ENCODE measurements around the gene SLCO2A1. TPM values are rescaled to one million over a fixed set of nuclear protein-coding genes. Genes with fewer than 3 reads are reported as not detected.

Gene SLCO2A1
- total RNA-seq, 1 donor from 2014 or later = 18.0 TPM

- intact Hi-C loops (cut with micrococcal nuclease) = no loop called here
- DNase-seq = no peak
Measured at GRCh38 chr3:134038071-134038491, 8.4 kb upstream of the SLCO2A1 start.

GRCh38 chr3:134037168-134037567 lies 7.4 kb upstream of the SLCO2A1 start:
- intact Hi-C loops (cut with micrococcal nuclease) = no loop called here
- no peaks in the 10 kb centered on the region for H3K9me3 ChIP-seq (replicated peaks)
- no peak for TF ChIP-seq CTCF (IDR thresholded peaks at IDR 0.05; ENCODE audit: borderline replicate concordance)
- H3K36me3 ChIP-seq = no peaks in the 10 kb centered on the region
- no peak overlapping the region for H3K4me3 ChIP-seq
- no peaks in the 10 kb centered on the region for H3K27me3 ChIP-seq (ENCODE audit: low read depth)
- no peak overlapping the region for H3K27ac ChIP-seq (replicated peaks)
- no peak for DNase-seq
- peaks cover 3% of the 10 kb centered on the region for H3K4me1 ChIP-seq

More at GRCh38 chr3:134038071-134038491, 8.4 kb upstream of the SLCO2A1 start:
- no peak for TF ChIP-seq CTCF (IDR thresholded peaks at IDR 0.05; ENCODE audit: borderline replicate concordance)
- H3K36me3 ChIP-seq = no peaks in the 10 kb centered on the region
- H3K9me3 ChIP-seq (replicated peaks) = peaks cover 2% of the 10 kb centered on the region
- no peaks in the 10 kb centered on the region for H3K27me3 ChIP-seq (ENCODE audit: low read depth)
- no peak overlapping the region for H3K27ac ChIP-seq (replicated peaks)
- H3K4me1 ChIP-seq = peaks cover 3% of the 10 kb centered on the region
- no peak overlapping the region for H3K4me3 ChIP-seq

GRCh38 chr3:134036291-134036690 lies 6.6 kb upstream of the SLCO2A1 start:
- Histone ChIP-seq H3K9me3 (replicated peaks) (no peaks in the 10 kb centered on the region), H3K4me1 (peaks cover 3% of the 10 kb centered on the region), H3K27me3 (ENCODE audit: low read depth) (no peaks in the 10 kb centered on the region), H3K36me3 (no peaks in the 10 kb centered on the region), H3K27ac (replicated peaks) (no peak overlapping the region), H3K4me3 (no peak overlapping the region)
- intact Hi-C loops (cut with micrococcal nuclease) = no loop called here
- no peak for DNase-seq
- no peak for TF ChIP-seq CTCF (IDR thresholded peaks at IDR 0.05; ENCODE audit: borderline replicate concordance)

GRCh38 chr3:134035836-134036235 lies 6.1 kb upstream of the SLCO2A1 start:
- peaks cover 3% of the 10 kb centered on the region for H3K4me1 ChIP-seq
- TF ChIP-seq CTCF (IDR thresholded peaks at IDR 0.05; ENCODE audit: borderline replicate concordance) = no peak
- no peaks in the 10 kb centered on the region for H3K36me3 ChIP-seq
- H3K27ac ChIP-seq (replicated peaks) = no peak overlapping the region
- intact Hi-C loops (cut with micrococcal nuclease) = no loop called here
- DNase-seq = no peak
- H3K4me3 ChIP-seq = no peak overlapping the region
- no peaks in the 10 kb centered on the region for H3K9me3 ChIP-seq (replicated peaks)
- no peaks in the 10 kb centered on the region for H3K27me3 ChIP-seq (ENCODE audit: low read depth)

DNA sequence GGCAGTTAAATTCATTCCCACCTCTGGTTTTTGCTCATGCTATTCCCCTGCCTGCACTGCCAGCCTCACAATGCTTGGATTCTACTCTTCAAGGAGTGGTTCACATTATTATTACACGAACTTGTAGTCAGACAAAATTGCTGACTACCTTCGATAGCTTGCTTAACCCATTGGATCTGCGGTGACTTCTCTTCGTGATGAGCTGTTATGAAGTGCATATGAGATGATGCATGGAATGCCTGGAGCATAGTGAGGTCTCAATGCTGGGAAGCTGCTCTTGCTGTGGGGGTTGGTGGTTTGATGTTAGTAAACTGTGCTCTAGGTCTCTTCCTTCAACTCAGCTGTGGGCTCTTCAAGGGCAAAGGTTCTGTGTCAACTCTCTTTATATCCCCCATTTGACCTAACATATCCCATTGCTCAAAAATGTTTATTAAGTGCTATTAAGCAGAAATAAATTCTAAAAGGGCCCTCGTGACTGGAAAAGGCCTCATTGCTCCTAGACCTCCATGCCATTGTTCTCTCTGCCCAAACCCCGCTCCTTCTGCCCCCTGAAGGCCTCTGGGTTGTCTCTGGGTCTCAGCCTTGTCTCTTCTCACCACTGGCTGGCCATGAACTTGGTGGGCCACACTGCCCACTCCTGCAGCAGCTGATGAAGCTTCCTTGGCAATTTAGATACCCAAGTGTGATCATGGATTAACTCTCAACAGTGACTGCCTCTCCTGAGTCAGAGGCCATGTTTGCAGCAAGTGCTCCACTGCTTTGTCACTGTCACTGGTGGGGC lies 4.5 kb upstream of the SLCO2A1 start:
- Histone ChIP-seq H3K36me3 (no peaks in the 10 kb centered on the region), H3K4me3 (no peak overlapping the region), H3K9me3 (replicated peaks) (no peaks in the 10 kb centered on the region), H3K27me3 (ENCODE audit: low read depth) (peaks cover 5% of the 10 kb centered on the region), H3K4me1 (peaks cover 14% of the 10 kb centered on the region), H3K27ac (replicated peaks) (no peak overlapping the region)
- TF ChIP-seq CTCF (IDR thresholded peaks at IDR 0.05; ENCODE audit: borderline replicate concordance) = no peak
- intact Hi-C loops (cut with micrococcal nuclease) = no loop called here
- no peak for DNase-seq

Measured in left ventricle myocardium inferior (tissue), 1 donor.